H1 (cell line): ENCODE measurements around the gene ST14. TPM values are rescaled to one million over a fixed set of nuclear protein-coding genes. Genes with fewer than 3 reads are reported as not detected.

ENCODE experiments used
- ASH2L ChIP-seq: fragments of 200-600, 300-600 bp; sonication (generic); IDR thresholded peaks from one replicate; pipeline ENCODE4 v1.7.1; 2017; ENCODE audit warnings: low read length
- KDM1A ChIP-seq: fragments of 200-600, 300-600 bp; sonication (generic); IDR thresholded peaks from 2 replicates; pipeline ENCODE4 v1.7.1; 2016; ENCODE audit warnings: mild to moderate bottlenecking, low read length, borderline replicate concordance
- RAD21 ChIP-seq, 2 experiments: IDR thresholded peaks in 1 of 2; conservative IDR thresholded peaks in 1 of 2; 2 replicates each; pipeline ENCODE4 v1.6.1; 2011; ENCODE audit warnings: low read depth in 2 of 2, low read length in 2 of 2, improper control_type of control experiment in 1 of 2, inconsistent platforms in 1 of 2, mild to moderate bottlenecking in 1 of 2, moderate library complexity in 1 of 2
- RXRA ChIP-seq: IDR thresholded peaks from 2 replicates; pipeline ENCODE4 v1.6.1; 2011; ENCODE audit warnings: low read depth, mild to moderate bottlenecking, low read length, moderate library complexity; ENCODE audit not compliant: insufficient read depth
- SRF ChIP-seq: IDR thresholded peaks from 2 replicates; pipeline ENCODE4 v1.6.1; 2011; ENCODE audit warnings: mild to moderate bottlenecking, low read depth, low read length, moderate library complexity
- TAF7 ChIP-seq: optimal IDR thresholded peaks from 2 replicates; pipeline ENCODE3; 2011; ENCODE audit warnings: low read depth, mild to moderate bottlenecking, inconsistent platforms, low read length, moderate library complexity, borderline replicate concordance
- polyA plus RNA-seq, 7 experiments: library from polyadenylated mRNA; depleted of rRNA in 3 of 7; stranded (reverse) in 5 of 7; unstranded in 2 of 7; fragments of >200 nt in 5 of 7; fragments of 200-250 nt in 2 of 7; gene quantifications; 1 replicate in 5 of 7; 2 replicates in 1 of 7; 4 replicates in 1 of 7; pipeline versions ENCODE4 v1.2.1 to v1.2.3, GENCODE V29; 2011 to 2013; ENCODE audit warnings: missing spikeins in 2 of 7, mixed read lengths in 2 of 7
- total RNA-seq: library from RNA; stranded (reverse); fragmentation: NEBNext Ultra II Directional; extraction: Animal tissue kit (Norgen Biotek cat#: 25700); gene quantifications from 2 replicates; pipeline ENCODE4 v1.2.1, GENCODE V29; 2021

Gene ST14
- total and polyA plus RNA-seq, 2 of the 8 experiments (the other 6 are each of a cell fraction or from before 2014, with no cell fraction given) = 22.4 to 24.9 TPM

DNA sequence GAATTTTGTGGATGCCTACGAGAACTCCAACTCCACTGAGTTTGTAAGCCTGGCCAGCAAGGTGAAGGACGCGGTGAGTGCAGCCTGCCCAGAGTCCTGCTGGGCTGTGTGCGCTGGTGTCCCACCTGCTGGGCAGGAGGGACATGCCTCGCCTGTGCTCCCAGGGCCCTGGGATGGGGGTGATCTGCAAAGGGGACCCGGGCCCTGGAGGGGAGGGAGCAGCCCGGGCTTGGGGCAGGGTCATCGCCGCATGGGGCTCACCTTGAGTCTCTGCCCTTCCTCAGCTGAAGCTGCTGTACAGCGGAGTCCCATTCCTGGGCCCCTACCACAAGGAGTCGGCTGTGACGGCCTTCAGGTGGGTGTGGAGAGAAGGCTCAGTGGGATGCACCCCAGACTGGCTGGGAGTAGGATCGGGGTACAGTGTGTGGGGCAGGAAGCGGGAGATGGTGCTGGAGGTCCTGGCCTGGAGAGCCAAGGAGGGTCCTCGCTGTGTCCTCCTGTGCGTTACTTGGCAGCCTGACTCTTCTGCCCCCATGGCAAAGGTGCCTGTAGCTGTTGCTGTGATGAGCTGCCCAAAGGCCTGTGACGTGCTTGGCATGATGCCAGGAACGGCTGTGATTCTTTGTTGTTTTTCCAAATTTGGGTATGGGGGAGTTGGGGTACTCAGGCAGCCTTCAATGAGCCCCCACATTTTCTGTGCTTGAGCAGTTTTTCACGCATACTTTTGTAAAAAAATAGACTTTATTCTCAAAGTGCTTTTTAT is 29.2 kb downstream of the ST14 start (continued):
- TF ChIP-seq RAD21 (IDR thresholded peaks at IDR 0.05 in 1 of 2, conservative IDR thresholded peaks at IDR 0.05 in 1 of 2; ENCODE audit: low read depth in 2 of 2, low read length in 2 of 2) (no peak), SRF (no peak), TAF7 (no peak), ASH2L (no peak), RXRA (no peak), KDM1A (no peak)
